Thoracic aorta (tissue), 2 donors: Measurements from ENCODE around the gene BOK. TPM values are rescaled to one million over a fixed set of nuclear protein-coding genes. Genes with fewer than 3 reads are reported as not detected.

Experiments used
- ATAC-seq: fragments of 150-250 bp; one replicate; pipeline ENCODE4 v1.8.0; 2017; ENCODE audit warnings: low read depth; ENCODE audit not compliant: insufficient number of reproducible peaks, low FRiP score
- DNase-seq: peaks from one replicate; pipeline ENCODE4 v3.0.0-alpha.2; 2020; ENCODE audit warnings: low spot score
- H3K27ac ChIP-seq, 2 donors: fragments of 200-600 bp; sonication (generic); 1 replicate in 1 of 2; 2 replicates in 1 of 2; pipeline ENCODE4 v1.5.1; 2016; ENCODE audit warnings: mild to moderate bottlenecking in 2 of 2, moderate library complexity in 2 of 2
- H3K27me3 ChIP-seq: fragments of 200-600 bp; sonication (generic); replicated peaks from 2 replicates; pipeline ENCODE4 v1.6.0; 2016; ENCODE audit warnings: mild to moderate bottlenecking; ENCODE audit not compliant: insufficient read depth
- H3K36me3 ChIP-seq: fragments of 200-600 bp; sonication (generic); one replicate; pipeline ENCODE4 v1.5.1; 2016
- H3K4me1 ChIP-seq, 2 donors: fragments of 200-600 bp; sonication (generic); 1 replicate in 1 of 2; 2 replicates in 1 of 2; pipeline versions ENCODE4 v1.5.1 to v1.6.0; 2016; ENCODE audit warnings: low read depth in 2 of 2, mild to moderate bottlenecking in 1 of 2; ENCODE audit not compliant: control insufficient read depth in 1 of 2
- H3K4me3 ChIP-seq: fragments of 200-600 bp; sonication (generic); 2 replicates; pipeline ENCODE4 v1.5.1; 2016; ENCODE audit warnings: mild to moderate bottlenecking
- H3K9me3 ChIP-seq: fragments of 200-600 bp; sonication (generic); 2 replicates; pipeline ENCODE4 v1.5.1; 2016
- total RNA-seq, 2 donors: library from RNA; depleted of rRNA; stranded (reverse); fragments of >200 nt; gene quantifications; one replicate each; pipeline versions ENCODE4 v1.1.0 to v1.2.3, GENCODE V29; 2016
- TF ChIP-seq, protein P1 (sequence below): fragments of 200-600 bp; sonication (generic); IDR thresholded peaks from one replicate; pipeline ENCODE4 v1.5.1; 2019; ENCODE audit warnings: antibody characterized with exemption

The BOK gene
- total RNA-seq, 2 donors from 2014 or later, result 10.7 to 27.5 TPM

DNA sequence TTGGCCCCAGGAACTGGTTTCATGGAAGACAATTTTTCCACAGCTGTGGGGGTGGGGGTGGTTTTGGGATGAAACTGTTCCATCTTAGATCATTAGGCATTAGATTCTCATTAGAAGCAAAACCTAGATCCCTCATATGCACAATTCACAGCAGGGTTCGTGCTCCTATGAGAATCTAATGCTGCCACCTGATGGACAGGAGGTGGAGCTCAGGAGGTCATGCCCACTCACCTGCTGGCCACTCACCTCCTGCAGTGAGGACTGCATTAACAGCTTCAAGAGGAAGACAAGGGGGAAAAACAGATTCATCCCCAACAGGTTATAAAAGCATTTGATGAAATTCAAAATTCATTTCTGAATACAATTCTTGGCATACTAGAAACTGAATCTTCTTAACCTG is 39.9 kb downstream of the BOK start:
- no peak overlapping the region for H3K4me3 ChIP-seq
- ATAC-seq (no peak), DNase-seq (no peak)
- TF ChIP-seq, protein P1, sequence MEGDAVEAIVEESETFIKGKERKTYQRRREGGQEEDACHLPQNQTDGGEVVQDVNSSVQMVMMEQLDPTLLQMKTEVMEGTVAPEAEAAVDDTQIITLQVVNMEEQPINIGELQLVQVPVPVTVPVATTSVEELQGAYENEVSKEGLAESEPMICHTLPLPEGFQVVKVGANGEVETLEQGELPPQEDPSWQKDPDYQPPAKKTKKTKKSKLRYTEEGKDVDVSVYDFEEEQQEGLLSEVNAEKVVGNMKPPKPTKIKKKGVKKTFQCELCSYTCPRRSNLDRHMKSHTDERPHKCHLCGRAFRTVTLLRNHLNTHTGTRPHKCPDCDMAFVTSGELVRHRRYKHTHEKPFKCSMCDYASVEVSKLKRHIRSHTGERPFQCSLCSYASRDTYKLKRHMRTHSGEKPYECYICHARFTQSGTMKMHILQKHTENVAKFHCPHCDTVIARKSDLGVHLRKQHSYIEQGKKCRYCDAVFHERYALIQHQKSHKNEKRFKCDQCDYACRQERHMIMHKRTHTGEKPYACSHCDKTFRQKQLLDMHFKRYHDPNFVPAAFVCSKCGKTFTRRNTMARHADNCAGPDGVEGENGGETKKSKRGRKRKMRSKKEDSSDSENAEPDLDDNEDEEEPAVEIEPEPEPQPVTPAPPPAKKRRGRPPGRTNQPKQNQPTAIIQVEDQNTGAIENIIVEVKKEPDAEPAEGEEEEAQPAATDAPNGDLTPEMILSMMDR, result no peak
- peaks cover 35% of the 10 kb centered on the region for H3K36me3 ChIP-seq
- no peaks in the 10 kb centered on the region for H3K27me3 ChIP-seq
- no peak overlapping the region for H3K27ac ChIP-seq
- no peaks in the 10 kb centered on the region for H3K4me1 ChIP-seq
- no peaks in the 10 kb centered on the region for H3K9me3 ChIP-seq

DNA sequence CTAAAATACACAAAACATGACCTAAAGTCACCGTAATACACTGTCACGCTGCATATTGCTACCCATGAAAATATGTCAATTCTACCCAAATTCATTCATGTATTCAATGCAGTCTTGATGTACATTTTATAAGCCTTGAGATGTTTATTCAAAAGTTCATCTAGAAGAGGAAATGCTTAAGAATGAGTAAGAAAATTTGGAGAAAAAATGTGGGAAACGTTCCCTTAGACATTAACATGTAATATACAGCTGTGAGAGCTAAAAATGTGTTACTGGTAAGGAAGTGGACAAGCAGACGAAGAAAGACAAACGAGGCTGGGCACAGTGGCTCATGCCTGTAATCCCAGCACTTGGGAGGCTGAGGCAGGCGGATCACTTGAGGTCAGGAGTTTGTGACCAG is 41.1 kb downstream of the BOK start:
- no peak overlapping the region for H3K4me3 ChIP-seq
- no peaks in the 10 kb centered on the region for H3K27me3 ChIP-seq
- H3K27ac ChIP-seq, result no peak overlapping the region
- H3K36me3 ChIP-seq, result peaks cover 27% of the 10 kb centered on the region
- ATAC-seq (no peak), DNase-seq (no peak)
- no peaks in the 10 kb centered on the region for H3K4me1 ChIP-seq
- TF ChIP-seq, protein P1, result no peak
- no peaks in the 10 kb centered on the region for H3K9me3 ChIP-seq

DNA sequence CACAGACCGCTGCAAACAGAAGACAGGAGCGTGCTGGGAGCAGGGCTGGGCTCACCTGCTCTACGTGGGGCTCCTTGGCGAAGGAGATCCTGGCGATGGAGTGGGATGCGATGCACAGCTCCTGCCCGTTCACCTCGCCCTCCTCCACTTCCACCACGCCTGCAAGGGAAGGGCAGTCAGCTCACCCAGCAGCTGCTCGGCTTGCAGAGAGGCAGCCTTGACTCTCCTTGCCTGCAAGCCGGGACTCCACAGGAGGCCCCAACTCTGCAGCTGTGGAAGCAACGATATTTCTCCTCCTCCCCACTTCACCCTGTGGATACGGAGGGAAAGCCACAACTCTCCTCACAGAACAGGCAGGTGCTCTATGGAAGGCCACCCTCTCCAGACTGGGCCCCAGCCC is 43.3 kb downstream of the BOK start:
- no peaks in the 10 kb centered on the region for H3K27me3 ChIP-seq
- no peak for ATAC-seq
- DNase-seq, result no peak
- peaks cover 27% of the 10 kb centered on the region for H3K36me3 ChIP-seq
- no peaks in the 10 kb centered on the region for H3K4me1 ChIP-seq
- H3K4me3 ChIP-seq, result no peak overlapping the region
- H3K27ac ChIP-seq, result no peak overlapping the region
- H3K9me3 ChIP-seq, result no peaks in the 10 kb centered on the region
- TF ChIP-seq, protein P1, result no peak

DNA sequence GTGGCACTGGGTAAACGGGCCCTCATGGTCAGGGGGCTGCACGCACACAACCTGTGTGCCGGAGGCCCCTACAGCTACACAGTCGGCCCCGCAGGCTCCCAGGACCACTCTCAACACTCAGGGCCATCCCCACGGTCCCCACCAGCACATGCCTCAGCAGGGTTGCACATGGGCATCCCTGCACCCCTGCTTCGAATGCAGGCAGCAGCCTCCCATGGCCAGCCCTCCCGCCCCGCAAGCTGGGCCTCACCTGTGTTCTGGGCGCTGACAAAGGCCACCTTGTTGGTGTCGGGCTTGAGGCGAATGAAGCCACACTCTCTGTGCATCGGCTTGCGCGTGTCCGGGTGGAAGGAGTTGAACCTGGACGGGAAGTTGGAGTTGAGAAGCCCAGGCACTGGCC is 44.2 kb downstream of the BOK start:
- Histone ChIP-seq H3K9me3 (no peaks in the 10 kb centered on the region), H3K4me1 (no peaks in the 10 kb centered on the region), H3K27me3 (no peaks in the 10 kb centered on the region), H3K36me3 (peaks cover 27% of the 10 kb centered on the region), H3K4me3 (no peak overlapping the region), H3K27ac (no peak overlapping the region)
- ATAC-seq (no peak), DNase-seq (no peak)
- TF ChIP-seq, protein P1, result no peak

DNA sequence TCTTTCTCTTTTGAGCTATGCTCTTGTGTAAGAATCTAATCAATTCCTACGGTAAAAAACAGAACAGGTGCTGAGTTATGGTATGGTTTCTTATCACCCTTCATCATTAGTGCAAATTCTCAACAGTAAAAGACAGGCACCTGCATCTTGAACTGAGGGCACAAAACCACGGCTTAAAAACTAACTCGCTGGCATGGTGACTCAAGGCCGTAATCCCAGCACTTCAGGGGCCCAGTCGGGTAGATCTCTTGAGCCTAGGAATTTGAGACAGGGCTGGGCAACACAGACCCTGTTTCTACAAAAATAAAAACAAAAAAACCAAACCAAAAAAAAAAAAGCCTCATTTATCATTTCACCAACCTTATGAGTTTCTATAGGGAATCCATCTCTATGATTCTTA is 45.1 kb downstream of the BOK start:
- ATAC-seq (no peak), DNase-seq (no peak)
- H3K27ac ChIP-seq, result no peak overlapping the region
- TF ChIP-seq, protein P1, result no peak
- no peaks in the 10 kb centered on the region for H3K4me1 ChIP-seq
- H3K27me3 ChIP-seq, result no peaks in the 10 kb centered on the region
- no peak overlapping the region for H3K4me3 ChIP-seq
- H3K9me3 ChIP-seq, result no peaks in the 10 kb centered on the region
- peaks cover 27% of the 10 kb centered on the region for H3K36me3 ChIP-seq
